GM12878 (cell line): ENCODE results near the gene FGF11.

ENCODE experiments used
- BACH1 ChIP-seq: fragments of 450-650 bp; IDR thresholded peaks from 2 replicates; pipeline ENCODE4 v1.6.1; 2017; ENCODE audit warnings: mild to moderate bottlenecking, borderline replicate concordance
- EP300 ChIP-seq, 2 experiments: fragments of 150-350 bp in 1 of 2; IDR thresholded peaks; 2 replicates each; pipeline ENCODE4 v1.6.1; 2011 to 2012; ENCODE audit warnings: low read depth in 2 of 2, low read length in 2 of 2, borderline replicate concordance in 1 of 2, improper control_type of control experiment in 1 of 2, inconsistent platforms in 1 of 2; ENCODE audit not compliant: control insufficient read depth in 1 of 2
- HDAC2 ChIP-seq: fragments of 200-600 bp; sonication (generic); IDR thresholded peaks from 2 replicates; pipeline ENCODE4 v1.6.1; 2017
- HDAC6 ChIP-seq: fragments of 200-600 bp; sonication (generic); IDR thresholded peaks from one replicate; pipeline ENCODE4 v1.8.0; 2017; ENCODE audit warnings: antibody characterized with exemption; ENCODE audit not compliant: unreplicated experiment
- POLR2AphosphoS5 ChIP-seq: IDR thresholded peaks from 2 replicates; pipeline ENCODE4 v1.6.1; 2011; ENCODE audit warnings: mild to moderate bottlenecking, low read length, inconsistent platforms
- SRF ChIP-seq, 2 experiments: IDR thresholded peaks; 2 replicates each; pipeline ENCODE4 v1.6.1; 2011; ENCODE audit warnings: low read depth in 2 of 2, low read length in 2 of 2, mild to moderate bottlenecking in 1 of 2, moderate library complexity in 1 of 2
- TCF12 ChIP-seq: IDR thresholded peaks from 2 replicates; pipeline ENCODE4 v1.6.1; 2011; ENCODE audit warnings: low read depth, mild to moderate bottlenecking, low read length
- WRNIP1 ChIP-seq: IDR thresholded peaks from 2 replicates; pipeline ENCODE4 v1.6.1; 2011; ENCODE audit warnings: low read depth, low read length, improper control_type of control experiment, borderline replicate concordance
- TF ChIP-seq, protein P1 (sequence below), 3 experiments: IDR thresholded peaks in 2 of 3; conservative IDR thresholded peaks in 1 of 3; 2 replicates each; pipeline ENCODE4 v1.5.1; 2011; ENCODE audit warnings: low read depth in 3 of 3, low read length in 3 of 3, mild to moderate bottlenecking in 3 of 3, control low read depth in 2 of 3, moderate library complexity in 2 of 3, inconsistent platforms in 1 of 3, mixed read lengths in 1 of 3; ENCODE audit not compliant: control insufficient read depth in 2 of 3, insufficient read depth in 1 of 3; ENCODE audit errors: extremely low read depth in 1 of 3
- TF ChIP-seq, protein P2 (sequence below): IDR thresholded peaks from 2 replicates; pipeline ENCODE4 v1.6.1; 2011; ENCODE audit warnings: borderline replicate concordance, low read depth, mild to moderate bottlenecking, moderate library complexity, low read length; ENCODE audit not compliant: insufficient read depth, poor library complexity, severe bottlenecking
- TF ChIP-seq, protein P3 (sequence below): IDR thresholded peaks from 2 replicates; pipeline ENCODE4 v1.6.1; 2012; ENCODE audit warnings: low read depth, low read length, improper control_type of control experiment
- TF ChIP-seq, protein P4 (sequence below): IDR thresholded peaks from 2 replicates; pipeline ENCODE4 v1.6.1; 2012; ENCODE audit warnings: mild to moderate bottlenecking, low read depth, low read length
- TF ChIP-seq, protein P5 (sequence below): IDR thresholded peaks from 2 replicates; pipeline ENCODE4 v1.6.1; 2011; ENCODE audit warnings: borderline replicate concordance, low read depth, mild to moderate bottlenecking, moderate library complexity, mixed read lengths, low read length; ENCODE audit not compliant: insufficient read depth; ENCODE audit errors: extremely low read length

DNA sequence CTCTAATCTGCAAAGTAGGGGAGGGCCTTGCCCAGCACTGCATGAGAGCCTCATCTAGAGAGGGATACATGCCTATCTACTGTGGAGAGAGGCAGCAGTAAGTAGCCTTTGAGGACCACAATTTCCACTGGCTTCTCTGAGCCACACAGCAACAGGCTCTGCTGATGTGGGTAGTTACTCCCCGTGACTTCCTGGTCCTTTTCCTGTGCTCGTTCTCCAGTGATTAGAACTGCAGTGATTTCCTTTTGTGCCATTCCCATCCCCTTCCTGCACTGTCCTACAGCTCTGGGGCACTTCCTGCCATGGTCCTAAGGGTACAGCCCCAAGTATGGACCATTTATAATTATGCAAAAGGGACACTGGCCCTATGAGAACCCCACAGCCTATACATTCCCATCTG is 48.0 kb upstream of the FGF11 start:
- TF ChIP-seq, protein P1, sequence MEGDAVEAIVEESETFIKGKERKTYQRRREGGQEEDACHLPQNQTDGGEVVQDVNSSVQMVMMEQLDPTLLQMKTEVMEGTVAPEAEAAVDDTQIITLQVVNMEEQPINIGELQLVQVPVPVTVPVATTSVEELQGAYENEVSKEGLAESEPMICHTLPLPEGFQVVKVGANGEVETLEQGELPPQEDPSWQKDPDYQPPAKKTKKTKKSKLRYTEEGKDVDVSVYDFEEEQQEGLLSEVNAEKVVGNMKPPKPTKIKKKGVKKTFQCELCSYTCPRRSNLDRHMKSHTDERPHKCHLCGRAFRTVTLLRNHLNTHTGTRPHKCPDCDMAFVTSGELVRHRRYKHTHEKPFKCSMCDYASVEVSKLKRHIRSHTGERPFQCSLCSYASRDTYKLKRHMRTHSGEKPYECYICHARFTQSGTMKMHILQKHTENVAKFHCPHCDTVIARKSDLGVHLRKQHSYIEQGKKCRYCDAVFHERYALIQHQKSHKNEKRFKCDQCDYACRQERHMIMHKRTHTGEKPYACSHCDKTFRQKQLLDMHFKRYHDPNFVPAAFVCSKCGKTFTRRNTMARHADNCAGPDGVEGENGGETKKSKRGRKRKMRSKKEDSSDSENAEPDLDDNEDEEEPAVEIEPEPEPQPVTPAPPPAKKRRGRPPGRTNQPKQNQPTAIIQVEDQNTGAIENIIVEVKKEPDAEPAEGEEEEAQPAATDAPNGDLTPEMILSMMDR (IDR thresholded peaks at IDR 0.05 in 2 of 3, conservative IDR thresholded peaks at IDR 0.05 in 1 of 3; ENCODE audit: control insufficient read depth in 2 of 3, extremely low read depth in 1 of 3, insufficient read depth in 1 of 3, low read depth in 3 of 3, low read length in 3 of 3): no peak
- TF ChIP-seq HDAC6 (no peak), WRNIP1 (no peak), BACH1 (no peak), HDAC2 (no peak), TCF12 (no peak), SRF (IDR thresholded peaks at IDR 0.05; ENCODE audit: low read depth in 2 of 2, low read length in 2 of 2) (no peak), EP300 (IDR thresholded peaks at IDR 0.05; ENCODE audit: borderline replicate concordance in 1 of 2, control insufficient read depth in 1 of 2, low read depth in 2 of 2, low read length in 2 of 2) (no peak), POLR2AphosphoS5 (no peak)
- TF ChIP-seq, protein P2, sequence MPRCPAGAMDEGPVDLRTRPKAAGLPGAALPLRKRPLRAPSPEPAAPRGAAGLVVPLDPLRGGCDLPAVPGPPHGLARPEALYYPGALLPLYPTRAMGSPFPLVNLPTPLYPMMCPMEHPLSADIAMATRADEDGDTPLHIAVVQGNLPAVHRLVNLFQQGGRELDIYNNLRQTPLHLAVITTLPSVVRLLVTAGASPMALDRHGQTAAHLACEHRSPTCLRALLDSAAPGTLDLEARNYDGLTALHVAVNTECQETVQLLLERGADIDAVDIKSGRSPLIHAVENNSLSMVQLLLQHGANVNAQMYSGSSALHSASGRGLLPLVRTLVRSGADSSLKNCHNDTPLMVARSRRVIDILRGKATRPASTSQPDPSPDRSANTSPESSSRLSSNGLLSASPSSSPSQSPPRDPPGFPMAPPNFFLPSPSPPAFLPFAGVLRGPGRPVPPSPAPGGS: no peak
- TF ChIP-seq, protein P3, sequence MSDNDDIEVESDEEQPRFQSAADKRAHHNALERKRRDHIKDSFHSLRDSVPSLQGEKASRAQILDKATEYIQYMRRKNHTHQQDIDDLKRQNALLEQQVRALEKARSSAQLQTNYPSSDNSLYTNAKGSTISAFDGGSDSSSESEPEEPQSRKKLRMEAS: no peak
- TF ChIP-seq, protein P4, sequence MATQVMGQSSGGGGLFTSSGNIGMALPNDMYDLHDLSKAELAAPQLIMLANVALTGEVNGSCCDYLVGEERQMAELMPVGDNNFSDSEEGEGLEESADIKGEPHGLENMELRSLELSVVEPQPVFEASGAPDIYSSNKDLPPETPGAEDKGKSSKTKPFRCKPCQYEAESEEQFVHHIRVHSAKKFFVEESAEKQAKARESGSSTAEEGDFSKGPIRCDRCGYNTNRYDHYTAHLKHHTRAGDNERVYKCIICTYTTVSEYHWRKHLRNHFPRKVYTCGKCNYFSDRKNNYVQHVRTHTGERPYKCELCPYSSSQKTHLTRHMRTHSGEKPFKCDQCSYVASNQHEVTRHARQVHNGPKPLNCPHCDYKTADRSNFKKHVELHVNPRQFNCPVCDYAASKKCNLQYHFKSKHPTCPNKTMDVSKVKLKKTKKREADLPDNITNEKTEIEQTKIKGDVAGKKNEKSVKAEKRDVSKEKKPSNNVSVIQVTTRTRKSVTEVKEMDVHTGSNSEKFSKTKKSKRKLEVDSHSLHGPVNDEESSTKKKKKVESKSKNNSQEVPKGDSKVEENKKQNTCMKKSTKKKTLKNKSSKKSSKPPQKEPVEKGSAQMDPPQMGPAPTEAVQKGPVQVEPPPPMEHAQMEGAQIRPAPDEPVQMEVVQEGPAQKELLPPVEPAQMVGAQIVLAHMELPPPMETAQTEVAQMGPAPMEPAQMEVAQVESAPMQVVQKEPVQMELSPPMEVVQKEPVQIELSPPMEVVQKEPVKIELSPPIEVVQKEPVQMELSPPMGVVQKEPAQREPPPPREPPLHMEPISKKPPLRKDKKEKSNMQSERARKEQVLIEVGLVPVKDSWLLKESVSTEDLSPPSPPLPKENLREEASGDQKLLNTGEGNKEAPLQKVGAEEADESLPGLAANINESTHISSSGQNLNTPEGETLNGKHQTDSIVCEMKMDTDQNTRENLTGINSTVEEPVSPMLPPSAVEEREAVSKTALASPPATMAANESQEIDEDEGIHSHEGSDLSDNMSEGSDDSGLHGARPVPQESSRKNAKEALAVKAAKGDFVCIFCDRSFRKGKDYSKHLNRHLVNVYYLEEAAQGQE: no peak
- TF ChIP-seq, protein P5, sequence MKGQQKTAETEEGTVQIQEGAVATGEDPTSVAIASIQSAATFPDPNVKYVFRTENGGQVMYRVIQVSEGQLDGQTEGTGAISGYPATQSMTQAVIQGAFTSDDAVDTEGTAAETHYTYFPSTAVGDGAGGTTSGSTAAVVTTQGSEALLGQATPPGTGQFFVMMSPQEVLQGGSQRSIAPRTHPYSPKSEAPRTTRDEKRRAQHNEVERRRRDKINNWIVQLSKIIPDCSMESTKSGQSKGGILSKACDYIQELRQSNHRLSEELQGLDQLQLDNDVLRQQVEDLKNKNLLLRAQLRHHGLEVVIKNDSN: no peak
